CD4-positive, alpha-beta T cell treated with Interleukin-4 for 4 hours (primary cell): ENCODE data around the gene NT5DC3.

Experiments
- DNase-seq: peaks from one replicate; pipeline ENCODE4 v3.0.0-alpha.2; 2020

Gene NT5DC3

GRCh38 chr12:103808239-103808880 is 32.7 kb downstream of the NT5DC3 start:
- no peak for DNase-seq

- DNase-seq, result no peak
Measured at GRCh38 chr12:103807561-103808238, 33.3 kb downstream of the NT5DC3 start.

GRCh38 chr12:103806803-103807202 is 34.2 kb downstream of the NT5DC3 start:
- DNase-seq, result no peak

- no peak for DNase-seq
Measured at GRCh38 chr12:103805655-103806360, 35.2 kb downstream of the NT5DC3 start.

- DNase-seq, result no peak
Measured at GRCh38 chr12:103803847-103804246, 37.2 kb downstream of the NT5DC3 start.

GRCh38 chr12:103802586-103802886 is 38.5 kb downstream of the NT5DC3 start:
- DNase-seq, result no peak

- no peak for DNase-seq
Measured at GRCh38 chr12:103801709-103802585, 39.1 kb downstream of the NT5DC3 start.

- DNase-seq, result no peak
Measured at GRCh38 chr12:103799857-103800771, 40.9 kb downstream of the NT5DC3 start.

- no peak for DNase-seq
Measured at GRCh38 chr12:103799504-103799856, 41.6 kb downstream of the NT5DC3 start.

GRCh38 chr12:103798586-103798985 is 42.4 kb downstream of the NT5DC3 start:
- DNase-seq, result no peak

GRCh38 chr12:103794309-103795213 is 46.5 kb downstream of the NT5DC3 start:
- no peak for DNase-seq

- DNase-seq, result no peak
Measured at GRCh38 chr12:103793512-103794045, 47.5 kb downstream of the NT5DC3 start.

- no peak for DNase-seq
Measured at GRCh38 chr12:103793046-103793445, 48.0 kb downstream of the NT5DC3 start.

GRCh38 chr12:103791350-103791920 is 49.6 kb downstream of the NT5DC3 start:
- DNase-seq, result no peak

- no peak for DNase-seq
Measured at GRCh38 chr12:103786201-103786600, 54.8 kb downstream of the NT5DC3 start.

GRCh38 chr12:103785243-103786031 is 55.6 kb downstream of the NT5DC3 start:
- DNase-seq, result no peak

- DNase-seq, result no peak
Measured at GRCh38 chr12:103783744-103784664, 57.0 kb downstream of the NT5DC3 start.

GRCh38 chr12:103782399-103782798 is 58.6 kb downstream of the NT5DC3 start:
- DNase-seq, result no peak

- no peak for DNase-seq
Measured at GRCh38 chr12:103780992-103781391, 60.0 kb downstream of the NT5DC3 start.
